Measurements from ENCODE around the gene BBX.

Gene BBX

DNA sequence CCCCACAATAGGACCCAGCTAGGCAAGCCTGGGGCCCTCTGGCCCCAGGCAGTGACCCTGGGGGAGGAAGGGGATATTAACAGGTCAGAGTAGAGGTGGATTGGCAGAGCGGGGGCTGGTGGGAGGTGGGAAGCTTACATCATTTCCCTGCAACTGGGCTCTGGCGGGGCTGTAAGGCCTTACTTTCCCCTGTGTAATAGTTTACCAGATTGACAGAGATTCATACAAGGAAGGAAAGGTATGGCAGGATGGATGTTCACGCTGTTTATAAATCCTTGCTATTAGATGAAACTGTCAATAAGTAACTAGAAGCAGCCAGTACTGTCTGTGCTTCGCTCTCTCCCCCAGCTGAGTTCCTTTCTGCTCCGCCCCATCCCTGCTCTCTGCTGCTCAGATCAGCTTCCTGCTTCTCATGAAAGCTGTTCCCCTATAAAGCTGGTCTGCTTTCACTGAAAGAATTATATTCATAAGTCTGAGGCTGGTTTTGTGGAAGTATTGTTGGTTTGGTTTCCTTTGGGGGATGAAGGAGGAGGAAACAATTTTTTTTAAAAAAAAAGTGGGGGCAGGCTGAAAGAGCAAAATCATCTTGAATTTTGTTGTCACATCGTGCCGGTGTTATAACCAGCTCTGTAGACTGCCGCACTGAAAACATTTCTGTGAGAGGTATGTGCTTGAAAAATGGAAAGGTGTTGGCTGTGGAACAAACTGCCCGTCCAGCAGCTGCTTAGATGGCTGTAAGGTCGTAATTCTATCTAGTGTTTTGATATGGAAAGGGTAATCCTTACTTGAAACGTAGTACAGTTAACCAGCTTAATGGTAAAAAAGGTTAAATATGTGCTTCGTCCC, 76.4 kb downstream of the BBX start:
- DNase-seq (ENCODE audit: low read depth in 2 of 2) = no peak

DNA sequence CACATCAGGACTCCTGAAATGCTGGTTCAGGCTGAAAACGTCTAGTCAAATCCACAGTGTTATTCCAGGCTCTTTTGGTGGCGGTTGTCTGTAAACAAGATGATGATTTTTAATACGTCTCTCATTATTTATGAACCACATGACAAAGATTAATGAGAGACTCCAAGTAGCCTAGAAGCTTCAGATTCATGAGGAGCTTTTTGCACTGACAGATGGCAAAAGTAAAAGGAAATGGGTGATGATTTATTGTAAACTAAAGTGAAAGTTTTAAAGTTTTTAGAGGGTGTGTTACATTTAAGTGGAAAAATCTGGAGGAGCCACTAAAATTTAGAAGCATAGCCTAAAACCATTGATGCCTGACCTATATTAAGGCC, 77.0 kb downstream of the BBX start:
- no peak for DNase-seq (ENCODE audit: low read depth in 2 of 2)

GRCh38 chr3:107600780-107601179, 78.0 kb downstream of the BBX start:
- DNase-seq (ENCODE audit: low read depth in 2 of 2) = no peak

GRCh38 chr3:107604057-107604822, 81.5 kb downstream of the BBX start:
- no peak for DNase-seq (ENCODE audit: low read depth in 2 of 2)

GRCh38 chr3:107611775-107612469, 89.2 kb downstream of the BBX start:
- no peak for DNase-seq (ENCODE audit: low read depth in 2 of 2)

GRCh38 chr3:107612664-107613084, 89.9 kb downstream of the BBX start:
- no peak for DNase-seq (ENCODE audit: low read depth in 2 of 2)

- no peak for DNase-seq (ENCODE audit: low read depth in 2 of 2)
Observed at GRCh38 chr3:107619549-107619948, 96.8 kb downstream of the BBX start.

GRCh38 chr3:107620534-107620933, 97.8 kb downstream of the BBX start:
- no peak for DNase-seq (ENCODE audit: low read depth in 2 of 2)

DNA sequence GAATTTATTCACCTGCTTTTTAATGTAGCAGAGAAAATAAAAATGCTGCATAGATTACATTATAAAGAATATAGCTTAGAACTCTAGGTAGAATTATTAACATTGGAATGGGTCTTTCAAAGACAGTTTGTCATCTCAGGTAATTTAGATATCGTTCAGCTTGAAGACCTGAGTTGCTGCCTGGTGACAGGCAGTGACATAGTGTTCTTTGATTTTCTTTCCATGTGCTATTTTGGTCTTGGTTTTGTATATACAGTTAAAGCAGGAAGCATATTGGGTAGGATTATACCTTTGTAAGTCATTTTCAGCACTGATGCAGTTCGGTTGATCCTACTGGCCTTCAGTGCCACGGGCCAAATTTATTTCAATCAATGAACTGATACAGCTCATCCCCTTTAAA, 98.7 kb downstream of the BBX start:
- DNase-seq (ENCODE audit: low read depth in 2 of 2) = no peak

GRCh38 chr3:107627962-107628542, 105.3 kb downstream of the BBX start:
- DNase-seq (ENCODE audit: low read depth in 2 of 2) = no peak

DNA sequence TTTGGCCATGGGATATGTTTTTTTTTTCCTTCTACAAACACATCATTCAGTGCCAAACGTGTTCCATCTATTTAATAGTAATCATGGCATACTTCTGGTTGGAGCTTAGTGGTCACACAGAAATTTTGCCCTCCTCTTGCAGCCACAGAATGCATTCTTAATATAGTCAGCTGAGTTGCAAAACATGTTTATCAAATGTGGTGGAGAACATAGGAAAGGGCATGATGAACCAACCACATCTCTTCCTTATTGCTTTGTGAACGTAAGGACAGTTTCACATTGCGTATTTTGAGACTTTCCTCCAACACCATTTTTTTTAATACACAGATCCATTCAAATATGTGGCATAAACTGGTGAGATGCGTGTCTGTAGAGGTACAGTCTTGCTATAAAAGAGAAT, 106.8 kb downstream of the BBX start:
- DNase-seq (ENCODE audit: low read depth in 2 of 2) = no peak

- no peak for DNase-seq (ENCODE audit: low read depth in 2 of 2)
Observed at GRCh38 chr3:107630779-107631178, 108.0 kb downstream of the BBX start.

DNA sequence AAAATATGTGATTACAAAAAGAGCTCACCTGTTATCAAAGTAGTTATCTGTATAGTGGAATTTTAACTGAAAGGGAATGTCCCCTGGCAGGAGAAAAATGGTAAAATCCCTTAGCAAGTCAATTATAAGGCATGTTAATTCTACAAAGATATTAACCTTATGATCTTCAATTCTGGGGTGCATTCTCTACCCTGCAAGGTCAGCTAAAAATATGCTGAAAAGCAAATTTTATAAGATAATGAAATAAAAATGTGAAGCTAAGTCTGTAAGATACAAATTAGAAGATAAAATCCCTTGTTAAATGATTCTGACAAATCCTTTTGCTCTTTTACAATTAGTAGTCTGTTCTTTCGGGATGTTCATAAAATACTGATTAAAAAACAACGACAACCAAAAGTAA, 109.8 kb downstream of the BBX start:
- DNase-seq (ENCODE audit: low read depth in 2 of 2) = no peak

DNA sequence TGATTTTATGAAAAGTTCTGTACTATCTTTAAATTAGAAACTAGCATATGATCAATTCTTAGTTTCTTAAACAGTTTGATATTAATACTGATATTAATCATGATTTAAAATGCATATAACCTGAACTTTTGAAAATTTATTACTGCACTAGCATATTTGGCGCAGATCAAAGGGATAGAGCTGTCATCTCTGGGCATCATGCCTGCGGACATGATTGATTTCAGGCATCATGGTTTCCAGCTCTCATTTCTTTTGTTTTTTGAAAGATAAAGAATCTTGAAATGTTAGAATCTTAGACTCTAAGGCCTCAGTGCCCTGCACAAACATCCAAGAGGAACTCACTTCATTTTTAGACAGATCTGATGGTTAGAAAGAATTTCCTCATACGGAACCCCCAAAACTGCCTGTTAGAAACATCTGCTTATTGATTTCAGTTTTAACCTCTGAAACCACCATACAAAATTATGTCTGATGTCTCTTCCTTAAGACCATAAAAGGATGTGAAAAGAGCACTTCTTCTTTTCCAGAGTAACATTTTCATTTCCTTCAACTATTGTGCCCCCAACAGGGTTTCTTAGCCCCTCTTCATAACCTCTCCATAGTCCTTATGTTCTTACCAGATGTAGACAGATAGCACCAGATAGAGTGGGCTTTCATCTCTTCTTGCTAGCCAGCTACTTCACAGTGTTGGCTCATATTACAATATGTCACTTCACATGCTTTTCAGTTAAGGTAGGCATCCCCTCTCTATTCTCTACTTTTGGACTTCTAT, 110.8 kb downstream of the BBX start:
- no peak for DNase-seq (ENCODE audit: low read depth in 2 of 2)

DNA sequence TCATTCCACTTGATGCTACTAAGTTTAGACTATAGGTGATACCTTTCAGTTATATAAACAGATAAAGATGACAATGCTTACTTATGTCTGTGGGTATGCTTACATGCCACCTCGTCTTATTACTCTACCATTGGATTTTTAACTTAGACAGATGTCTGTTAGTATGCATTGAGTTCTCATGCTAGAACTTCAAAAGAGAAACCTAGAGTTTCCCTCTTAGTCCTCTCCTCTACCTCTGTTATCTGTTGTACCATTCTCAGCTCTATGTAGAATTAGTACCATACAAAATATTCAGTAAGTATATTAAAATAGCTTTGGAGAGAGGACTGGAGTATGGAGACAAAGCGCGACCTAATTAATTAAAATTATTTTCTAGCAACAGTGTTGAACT, 111.3 kb downstream of the BBX start:
- no peak for DNase-seq (ENCODE audit: low read depth in 2 of 2)

GRCh38 chr3:107637416-107638183, 114.8 kb downstream of the BBX start:
- DNase-seq (ENCODE audit: low read depth in 2 of 2) = no peak

- no peak for DNase-seq (ENCODE audit: low read depth in 2 of 2)
Observed at GRCh38 chr3:107641572-107642307, 119.0 kb downstream of the BBX start.

GRCh38 chr3:107643038-107643883, 120.5 kb downstream of the BBX start:
- no peak for DNase-seq (ENCODE audit: low read depth in 2 of 2)

DNA sequence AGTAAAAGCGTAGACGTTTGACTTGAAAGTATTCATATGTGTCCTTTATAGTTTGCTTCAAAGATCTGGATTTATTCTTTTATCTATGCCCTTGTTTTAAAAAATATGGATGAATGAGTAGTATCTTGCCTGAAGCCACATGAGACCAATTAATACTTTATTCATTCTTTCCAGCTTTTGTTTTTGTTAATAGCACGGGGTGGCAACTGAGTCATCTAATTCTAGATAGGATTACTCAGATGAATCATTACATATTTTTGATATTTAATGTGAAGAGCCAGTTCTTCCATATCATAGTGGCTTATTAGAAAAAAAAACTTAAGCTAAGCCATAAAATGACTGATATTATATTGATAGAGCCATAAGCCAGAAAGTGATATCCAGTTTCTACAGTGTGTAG, 121.9 kb downstream of the BBX start:
- no peak for DNase-seq (ENCODE audit: low read depth in 2 of 2)
